ENCODE data around the gene MPP3.

Gene MPP3

DNA sequence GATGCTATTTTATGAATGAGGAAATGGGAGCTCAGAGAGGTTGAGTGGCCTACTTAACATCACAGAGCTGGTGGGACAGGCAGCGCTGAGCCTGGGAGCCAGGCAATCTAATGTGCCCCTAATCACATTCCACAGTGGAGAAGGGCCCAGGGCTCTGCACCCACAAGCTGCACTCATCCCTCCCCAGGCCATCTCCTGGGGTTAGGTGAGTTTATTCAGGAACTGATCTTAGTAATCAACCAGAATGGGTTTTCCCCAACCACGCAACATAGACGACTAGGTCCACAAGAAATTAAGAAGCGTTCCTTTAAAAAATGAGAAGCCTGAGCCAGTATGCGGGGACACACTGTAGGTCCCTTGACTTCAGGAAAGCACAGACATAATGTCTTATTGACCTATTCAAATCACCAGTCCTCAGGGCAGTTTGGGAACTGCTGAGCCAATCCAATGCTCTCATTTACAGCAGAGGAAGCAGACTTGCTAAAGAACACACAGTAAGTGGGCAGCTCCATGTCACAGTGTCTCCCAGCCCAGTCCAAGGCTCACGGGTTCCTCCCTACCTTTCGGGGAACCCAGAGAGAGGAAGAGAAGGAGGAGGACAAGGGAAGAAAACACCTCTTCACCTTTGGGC, 2.3 kb downstream of the MPP3 start:
- no peak for DNase-seq

DNA sequence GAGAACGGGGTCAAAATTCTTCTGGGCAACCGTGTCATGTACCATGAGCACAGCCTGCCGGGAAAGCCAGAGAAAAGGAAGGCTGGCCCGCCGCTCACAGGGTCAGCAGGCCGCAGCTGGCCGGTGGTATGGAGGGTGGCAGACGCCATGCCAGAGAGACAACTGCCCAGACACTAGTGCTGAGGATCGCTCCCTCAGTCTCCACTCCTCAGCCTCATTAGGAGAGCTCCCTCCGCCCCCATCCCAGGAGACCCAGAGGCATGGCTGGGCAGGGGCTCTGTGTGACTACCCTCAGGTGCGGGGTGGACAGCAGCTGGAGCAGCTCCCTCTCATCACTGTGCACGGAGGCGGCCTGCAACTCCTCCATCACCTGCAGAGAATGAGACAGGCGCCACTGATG, 3.2 kb downstream of the MPP3 start:
- no peak for DNase-seq

DNA sequence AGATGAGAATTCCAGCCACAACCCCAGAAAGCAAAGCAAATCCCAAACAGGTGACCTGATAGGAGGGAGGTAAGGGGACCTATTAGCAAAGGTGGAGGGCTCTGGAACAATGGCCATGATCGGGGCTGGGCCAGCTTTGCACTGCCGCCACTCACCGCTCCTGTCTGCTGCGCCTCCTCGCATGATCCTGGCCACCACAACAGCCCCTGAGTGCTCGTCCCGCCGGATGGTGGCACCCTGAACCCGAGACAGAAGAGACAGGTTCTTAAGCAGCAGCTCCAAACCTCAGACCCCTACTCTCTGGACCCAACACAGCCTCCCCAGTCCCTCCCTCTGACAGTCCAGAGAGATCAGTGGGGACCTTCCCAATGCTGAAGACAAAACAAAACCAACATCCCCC, 5.3 kb downstream of the MPP3 start:
- no peak for DNase-seq

DNA sequence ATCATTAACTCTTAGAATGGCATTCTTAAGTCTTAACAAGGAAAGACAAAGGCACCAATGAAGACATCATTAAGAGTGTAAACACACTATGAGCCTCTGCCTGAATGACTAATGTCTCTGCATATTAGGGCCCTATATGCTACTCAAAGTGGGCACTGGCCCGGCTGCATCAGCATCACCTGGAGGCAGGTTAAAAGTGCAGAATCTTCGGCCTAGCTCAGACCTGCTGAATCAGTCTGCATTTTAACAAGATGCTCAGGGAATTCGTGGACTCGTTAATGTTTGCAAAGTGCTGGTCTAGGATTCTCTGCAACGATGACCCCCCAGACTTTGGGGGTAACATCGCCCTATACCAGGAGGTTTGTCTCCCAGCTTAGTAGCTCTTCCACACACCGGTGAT, 6.7 kb downstream of the MPP3 start:
- DNase-seq, result no peak

DNA sequence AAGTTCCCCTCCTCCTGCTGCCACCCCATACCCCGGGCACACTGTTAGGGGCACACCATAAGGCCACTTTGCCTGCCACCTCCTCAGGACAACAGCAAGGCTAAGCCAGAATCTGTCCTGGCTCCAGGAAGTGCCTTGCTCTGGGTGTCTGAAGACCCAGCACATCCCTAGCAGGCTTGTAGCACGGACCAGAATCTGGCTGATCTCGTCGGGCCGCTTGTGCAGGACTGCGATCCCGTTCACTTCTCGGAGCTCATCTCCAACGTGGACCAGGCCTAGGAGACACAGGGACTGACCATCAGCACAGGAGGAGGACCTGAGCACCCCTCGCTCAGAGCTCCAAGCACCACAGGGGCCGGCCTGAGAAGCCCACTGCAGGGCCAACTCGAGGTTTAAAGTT, 7.4 kb downstream of the MPP3 start:
- no peak for DNase-seq

DNA sequence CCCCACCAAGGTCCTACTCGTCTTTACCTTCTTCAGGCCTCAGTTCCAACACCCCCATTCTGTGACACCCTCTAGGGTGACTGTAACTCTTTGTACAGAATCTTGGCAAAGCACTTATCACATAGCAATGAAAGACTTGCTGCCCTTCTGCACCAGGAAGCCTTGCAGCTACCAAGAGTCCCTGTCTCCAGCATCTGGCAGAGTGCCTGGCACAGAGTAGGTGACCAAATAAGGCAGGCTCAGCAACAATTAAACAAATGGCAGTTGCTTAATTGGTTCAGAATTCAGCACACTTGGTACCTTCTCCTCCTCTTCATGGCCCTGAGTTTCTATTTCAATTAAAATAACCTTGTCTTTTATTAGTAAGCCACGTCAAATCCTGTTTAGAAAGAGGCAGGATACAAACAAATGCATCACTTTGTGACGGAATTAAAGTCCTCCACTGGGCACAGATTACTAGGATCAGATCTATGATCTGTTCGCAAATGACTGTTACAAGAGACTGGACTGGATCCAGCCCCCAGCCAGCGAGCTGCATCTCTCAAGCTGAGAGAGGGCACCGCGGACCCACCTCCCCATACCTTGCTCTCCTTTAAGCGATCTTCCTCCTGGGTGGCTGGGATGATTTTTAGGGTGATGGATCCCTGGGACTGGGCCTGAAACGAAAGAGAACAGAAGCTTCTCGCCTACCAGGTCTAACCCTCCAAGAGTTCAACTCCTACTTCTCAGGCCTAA, 9.4 kb downstream of the MPP3 start:
- DNase-seq, result no peak

DNA sequence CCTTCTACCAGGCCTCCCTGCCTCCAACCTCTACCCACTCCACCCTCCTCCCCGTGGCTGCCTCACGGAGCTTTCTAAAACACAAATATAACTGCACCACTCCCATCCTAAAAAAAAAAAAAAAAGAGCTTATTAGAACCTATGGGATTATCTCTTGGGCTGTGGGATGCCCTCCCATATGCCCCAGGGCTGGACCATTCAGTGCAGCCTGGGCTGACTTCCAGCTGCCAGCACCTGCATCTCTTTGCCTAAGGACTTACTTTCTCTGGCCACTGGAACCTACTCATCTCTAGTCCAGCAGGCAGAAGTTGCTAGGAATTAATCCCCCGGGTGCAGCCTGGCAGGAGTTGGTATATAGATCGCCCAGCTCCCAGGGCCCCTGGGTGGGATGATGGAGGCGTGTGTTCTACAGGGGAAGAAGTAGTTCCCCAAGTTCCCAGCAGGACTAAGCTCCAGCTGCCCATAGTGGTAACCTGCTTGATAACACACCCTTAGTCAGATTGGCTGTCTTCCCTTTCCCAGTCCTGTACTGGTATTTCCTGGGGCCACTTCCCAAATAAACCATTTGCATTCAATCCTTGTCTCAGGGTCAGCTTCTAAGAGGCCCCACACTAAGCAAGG, 10.3 kb downstream of the MPP3 start:
- DNase-seq, result no peak

DNA sequence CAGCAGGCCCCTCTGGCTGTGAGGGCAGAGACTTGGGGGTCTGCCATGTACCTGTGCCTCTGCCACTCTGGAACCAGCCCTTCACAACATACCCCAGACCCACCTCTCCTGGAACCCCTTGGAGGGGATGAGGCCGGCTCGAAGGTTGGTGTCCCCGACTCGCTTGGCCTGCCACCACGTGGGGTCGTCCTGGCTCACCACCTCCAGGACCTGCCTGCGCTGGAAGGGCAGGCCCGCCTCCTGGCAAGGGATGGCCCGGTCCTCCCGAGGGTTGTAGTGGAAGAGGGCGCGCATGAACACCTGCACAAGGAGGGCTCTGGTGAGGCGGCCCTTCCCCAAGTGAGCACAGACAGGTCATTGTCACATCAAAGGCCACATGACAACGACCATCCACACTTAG, 12.2 kb downstream of the MPP3 start:
- DNase-seq, result no peak

DNA sequence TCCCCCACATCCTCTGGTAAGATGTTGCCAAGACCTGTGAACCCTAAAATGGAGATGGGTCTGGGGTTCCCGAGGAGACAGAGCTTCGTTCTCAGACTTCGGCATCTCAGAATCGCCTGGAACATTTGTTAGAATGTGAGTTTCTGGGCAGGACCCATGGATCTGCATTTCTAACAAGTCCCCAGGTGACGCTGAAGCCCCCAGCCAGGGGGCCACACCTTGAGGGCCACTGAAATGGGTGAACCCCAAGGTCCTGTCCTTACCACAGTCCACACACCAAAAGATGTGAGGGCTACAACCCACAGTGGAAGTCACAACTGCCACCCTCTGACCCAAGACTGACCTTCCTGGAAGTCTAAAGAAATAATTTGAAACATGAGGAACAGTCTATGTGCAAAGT, 14.0 kb downstream of the MPP3 start:
- no peak for DNase-seq

DNA sequence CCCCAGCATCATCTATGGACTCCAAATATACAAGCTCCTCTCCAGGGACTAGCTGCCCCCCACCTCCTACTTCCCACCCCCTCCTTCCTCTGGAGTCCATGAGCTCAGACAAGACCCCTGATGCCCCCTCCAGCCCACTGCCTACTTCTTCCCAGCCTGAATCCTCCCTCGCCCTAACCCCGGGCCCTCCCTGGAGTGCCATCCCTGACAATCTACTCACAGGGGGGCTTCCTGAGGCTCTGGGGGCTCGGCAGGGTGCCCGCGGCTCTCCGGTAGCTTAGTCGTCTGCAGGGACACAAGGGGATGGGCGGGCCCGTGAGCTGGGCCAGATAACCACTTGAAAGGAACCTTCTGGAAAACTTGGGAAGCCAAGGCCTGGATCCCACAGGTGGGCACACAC, 15.1 kb downstream of the MPP3 start:
- no peak for DNase-seq

DNA sequence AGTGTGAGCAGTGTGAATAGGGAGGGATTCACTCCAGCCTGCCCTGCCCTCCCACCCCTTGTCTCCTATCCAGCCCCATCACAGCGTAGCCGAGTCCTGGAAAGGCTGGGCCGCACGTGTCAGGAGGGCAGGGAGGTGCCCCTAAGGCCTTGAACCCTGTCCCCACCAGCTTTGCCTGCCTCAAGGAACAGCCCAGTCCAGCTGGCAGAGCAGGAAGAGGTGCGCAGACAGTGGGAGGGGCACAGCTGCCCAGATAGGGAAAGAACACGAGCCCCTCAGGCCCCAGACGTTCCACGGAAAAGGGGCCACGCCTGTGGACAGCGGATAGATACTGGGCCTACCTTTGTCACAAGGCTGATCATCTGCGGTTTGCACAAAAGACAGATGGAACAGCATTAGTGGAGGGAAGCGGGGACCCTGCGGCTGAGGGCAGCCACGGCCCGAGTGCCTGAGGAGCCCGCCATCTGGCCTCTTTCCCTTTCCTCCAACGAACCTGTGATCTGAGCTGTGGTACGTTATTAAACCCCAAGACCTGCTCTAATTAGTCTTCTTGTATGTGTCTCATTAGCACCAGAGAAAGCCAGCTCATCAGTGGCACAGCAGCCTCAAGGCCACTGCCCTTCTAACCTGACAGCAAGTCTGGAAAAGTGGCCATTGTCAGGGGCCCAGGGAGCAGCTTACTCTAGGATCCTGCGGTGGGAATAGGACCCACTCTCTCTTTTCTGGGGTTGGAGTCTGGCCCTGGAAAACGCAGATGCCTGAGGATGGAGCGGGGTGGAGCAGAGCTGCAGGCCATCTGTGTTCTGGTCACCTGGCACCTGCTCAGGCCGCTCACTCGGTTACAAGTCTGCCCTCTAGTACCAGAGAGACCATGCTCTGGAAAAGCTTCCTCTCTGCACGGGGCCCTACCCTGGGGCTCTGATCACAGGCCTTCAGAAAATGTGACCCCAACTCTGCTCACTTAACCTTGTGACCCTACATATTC, 16.3 kb downstream of the MPP3 start:
- no peak for DNase-seq

DNA sequence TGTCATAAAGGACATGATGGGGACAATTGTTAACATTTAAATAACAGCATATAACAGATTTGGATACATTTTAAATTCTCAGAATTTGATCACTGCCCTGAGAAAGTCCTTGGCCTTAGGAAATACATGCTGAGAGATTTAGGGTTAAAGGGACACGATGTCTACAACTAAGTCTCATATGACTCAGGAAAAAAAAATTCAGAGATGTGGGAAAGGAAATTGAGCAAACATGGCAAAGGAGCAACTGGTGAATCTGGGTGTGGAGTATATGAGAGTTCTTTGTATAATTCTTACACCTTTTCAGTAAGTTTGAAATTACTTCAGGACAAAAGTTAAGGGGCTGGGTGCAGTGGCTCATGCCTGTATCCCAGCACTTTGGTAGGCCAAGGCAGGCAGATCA, 18.2 kb downstream of the MPP3 start:
- no peak for DNase-seq

DNA sequence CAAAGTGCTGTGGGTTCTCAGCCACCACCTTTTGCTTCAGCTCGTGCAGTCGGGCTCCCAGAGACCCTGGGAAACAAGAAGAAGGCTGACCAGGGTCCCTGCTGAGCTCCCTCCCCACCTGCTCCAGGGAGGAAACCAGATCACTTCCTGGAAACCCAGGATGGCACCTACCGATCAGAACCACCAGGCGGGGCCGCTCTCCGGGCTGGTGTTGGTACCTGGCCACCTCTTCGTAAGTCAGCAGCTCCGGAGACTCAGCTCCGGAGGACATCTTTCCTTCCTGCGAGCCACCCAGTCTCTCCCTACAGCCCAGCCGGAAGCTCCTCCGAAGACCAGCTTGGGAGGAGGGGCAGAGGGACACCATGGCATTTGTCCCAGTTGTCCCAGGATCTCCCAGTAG, 18.9 kb downstream of the MPP3 start:
- DNase-seq, result no peak

DNA sequence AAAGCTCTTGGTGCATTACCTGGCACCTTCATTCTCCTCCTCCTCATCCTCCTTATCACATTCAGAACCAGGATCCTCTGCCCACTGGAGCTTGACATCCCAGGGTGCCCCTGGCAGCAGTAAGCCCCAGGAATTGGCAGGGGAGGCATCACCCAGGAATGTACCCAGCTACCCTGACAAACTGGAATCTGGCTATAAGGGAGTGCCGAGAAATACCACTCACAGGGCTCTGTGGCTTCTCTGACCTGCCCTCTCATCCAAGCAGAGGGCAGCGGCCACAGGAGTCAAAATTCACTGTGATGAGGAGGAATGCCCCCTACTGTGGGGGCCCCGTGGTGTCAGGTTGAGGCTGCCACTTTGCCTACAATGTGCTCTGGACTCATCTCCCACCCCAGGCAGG, 19.6 kb downstream of the MPP3 start:
- DNase-seq, result no peak

DNA sequence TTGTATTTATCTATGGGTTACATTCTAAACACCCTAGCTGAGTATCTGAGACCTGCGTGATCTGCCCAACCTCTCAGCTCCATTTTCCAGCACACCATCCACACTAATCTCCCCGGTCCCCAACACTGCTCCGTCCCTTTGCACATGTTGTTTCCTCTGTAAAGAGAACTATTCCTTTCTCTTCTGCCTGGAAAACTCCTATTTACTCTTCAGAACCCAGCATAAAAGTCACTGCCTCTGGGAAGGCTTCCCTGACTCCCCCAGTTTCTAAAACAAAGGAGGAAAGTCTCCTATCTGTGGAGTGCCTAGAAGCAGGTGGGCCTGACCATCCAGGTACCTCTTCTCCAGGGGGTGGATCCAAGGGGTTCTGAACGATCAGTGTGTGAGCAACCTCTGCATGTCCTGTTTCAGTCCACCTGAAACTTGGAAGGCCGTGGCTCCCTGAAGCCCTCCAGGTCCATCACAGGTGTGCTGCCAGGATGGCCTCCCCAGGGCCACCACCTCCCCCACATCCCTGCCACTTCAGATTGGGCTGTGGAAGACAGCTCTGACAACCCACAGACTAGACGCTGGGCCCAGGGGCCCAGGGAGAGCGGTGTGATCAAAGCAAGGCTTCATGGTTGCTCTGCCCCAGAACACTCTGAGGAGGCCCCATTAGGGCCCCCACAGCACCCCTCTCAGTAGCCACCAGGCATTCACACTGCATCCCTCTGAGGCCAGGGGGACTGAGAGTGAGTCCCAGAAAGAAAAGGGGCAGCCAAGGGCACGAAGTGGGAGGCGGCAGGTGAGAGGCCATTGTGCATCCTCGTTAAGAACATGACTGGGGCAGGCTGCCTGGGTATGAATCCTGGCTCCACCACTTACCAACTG, 20.3 kb downstream of the MPP3 start:
- DNase-seq, result no peak

DNA sequence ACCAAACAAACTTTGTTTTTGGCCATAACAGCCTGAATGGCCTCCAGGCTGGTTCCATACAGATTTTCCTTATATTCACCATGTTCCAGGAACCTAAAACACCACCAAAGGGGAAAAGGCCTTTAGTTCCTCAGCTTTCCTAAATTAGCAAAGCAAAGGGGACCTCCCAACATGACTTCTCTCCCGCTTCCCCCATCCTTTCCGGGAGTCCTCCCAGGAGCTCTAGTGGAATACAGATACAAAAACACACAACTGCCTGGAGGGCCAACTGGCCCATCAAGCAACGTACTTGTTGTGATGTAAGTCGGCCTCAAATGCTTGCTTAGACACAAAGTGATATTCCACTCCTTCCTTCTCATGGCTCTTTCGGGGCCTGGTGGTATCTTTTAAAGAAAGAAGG, 22.1 kb downstream of the MPP3 start:
- no peak for DNase-seq

DNA sequence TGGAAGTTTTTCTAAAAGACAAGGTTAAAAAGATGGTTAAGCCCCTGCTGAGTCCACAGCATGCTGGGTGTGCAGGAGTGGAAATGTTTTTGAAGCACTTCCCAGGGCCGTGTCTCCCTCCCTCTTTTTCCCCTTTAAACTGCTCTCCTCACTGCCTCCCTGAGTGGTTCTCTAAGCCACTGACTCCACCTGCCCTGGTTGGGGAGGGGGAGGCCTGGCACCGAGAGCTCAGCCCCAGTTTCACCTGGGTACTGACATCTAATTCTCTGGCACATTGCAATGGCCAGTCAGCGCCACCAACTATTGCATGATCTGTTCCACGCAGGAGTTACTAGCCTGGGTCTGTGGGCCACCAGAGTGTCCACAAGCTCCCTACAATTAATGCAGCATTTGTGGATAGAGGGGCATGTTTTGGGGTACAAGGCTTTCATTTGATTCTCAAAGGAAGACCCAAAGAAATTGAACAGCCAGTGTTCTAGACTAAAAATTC, 22.7 kb downstream of the MPP3 start:
- DNase-seq, result no peak

DNA sequence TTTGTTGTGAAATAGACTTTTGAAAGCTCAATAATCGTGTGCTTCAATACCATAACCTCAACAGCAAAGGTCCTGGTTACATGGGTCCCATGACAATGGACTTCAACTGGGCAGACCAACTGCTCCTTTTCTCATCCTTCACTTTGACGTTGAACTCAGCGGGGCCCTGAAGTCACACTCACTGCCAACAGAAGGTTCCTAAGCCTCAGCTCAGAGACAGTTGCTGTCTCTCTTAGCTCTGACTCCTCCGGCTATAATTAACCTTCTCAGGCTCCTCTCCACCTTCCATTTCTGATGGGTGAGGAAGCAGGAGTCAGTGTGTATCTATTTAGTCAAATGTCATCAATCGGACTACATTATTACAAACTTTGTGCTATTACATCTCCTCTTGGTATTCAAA, 23.8 kb downstream of the MPP3 start:
- no peak for DNase-seq

DNA sequence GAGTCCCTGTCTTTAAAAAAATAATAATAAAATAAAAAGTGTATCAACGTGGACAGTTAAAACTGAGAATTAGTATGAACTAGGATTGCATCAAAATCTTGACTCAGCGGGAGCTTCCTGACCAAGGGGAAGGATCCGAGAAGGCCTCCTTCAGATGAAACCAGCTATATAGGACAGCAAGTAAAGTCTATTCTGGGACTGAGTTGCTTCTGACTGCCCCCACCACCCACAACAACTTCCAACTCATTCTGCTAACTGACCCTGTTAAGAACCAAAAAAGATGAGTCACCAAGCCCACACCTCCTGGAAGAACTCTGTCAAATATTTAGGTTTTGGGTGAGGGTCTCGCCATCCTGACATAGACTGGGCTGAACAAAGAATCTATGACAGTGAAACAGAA, 24.9 kb downstream of the MPP3 start:
- no peak for DNase-seq

DNA sequence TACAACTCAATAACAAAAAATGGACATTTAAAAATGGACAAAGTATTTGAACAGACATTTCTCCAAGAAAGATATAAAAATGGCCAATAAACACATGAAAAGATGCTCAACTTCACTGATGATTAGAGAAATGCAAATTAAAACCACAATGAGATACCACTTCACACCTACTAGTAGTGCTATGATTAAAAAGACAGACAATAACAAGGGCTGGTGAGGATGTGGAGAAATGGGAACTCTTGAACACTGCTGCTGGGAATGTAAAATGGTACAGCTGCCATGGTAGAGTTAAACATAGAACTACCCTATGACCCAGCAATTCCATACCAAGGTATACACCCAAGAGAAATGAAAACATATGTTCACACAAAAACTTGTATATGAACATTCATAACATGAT, 27.8 kb downstream of the MPP3 start:
- DNase-seq, result no peak

DNA sequence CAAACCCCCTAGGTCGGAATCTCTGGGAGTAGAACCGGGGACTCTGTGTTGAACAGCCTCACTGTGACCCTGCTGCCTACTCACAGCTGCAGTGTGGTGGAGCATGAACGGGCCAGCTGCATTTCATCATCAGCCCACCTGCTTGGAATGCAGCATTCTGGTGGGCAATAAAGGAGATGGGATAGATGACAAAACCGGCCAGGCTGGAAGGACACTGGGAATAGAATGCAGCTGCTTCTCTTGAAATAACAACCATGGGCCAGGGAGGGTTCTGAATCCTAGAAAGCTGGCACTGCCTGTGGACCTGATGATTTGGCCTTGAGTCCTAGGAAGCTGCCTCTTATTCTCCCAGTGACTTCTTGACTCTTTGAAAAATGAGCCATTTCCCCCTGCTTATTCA, 29.2 kb downstream of the MPP3 start:
- DNase-seq, result no peak

DNA sequence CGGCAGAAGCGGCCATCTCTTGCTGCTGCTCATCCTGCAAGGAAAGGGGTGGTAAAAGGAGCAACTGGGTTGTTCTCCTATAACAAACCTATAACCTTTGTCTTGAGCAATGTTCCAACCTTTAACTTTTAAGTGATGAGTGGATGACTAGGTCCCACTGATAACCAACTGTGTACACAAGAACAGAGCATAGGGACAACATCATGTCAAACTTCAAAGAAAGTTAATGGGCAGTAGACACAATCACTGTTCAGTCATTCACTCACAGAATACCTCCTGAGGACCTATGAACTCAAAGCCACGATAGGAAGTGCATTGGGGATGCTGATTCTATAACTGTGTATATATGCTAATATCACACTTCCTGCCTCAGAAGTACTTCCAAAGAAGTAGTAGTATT, 31.1 kb downstream of the MPP3 start:
- no peak for DNase-seq

Measured in NCI-H510A treated with DMSO at 0.1 percent for 48 hours (cell line).